ENCODE results near the gene PRICKLE1. TPM values are rescaled to one million over a fixed set of nuclear protein-coding genes. Genes with fewer than 3 reads are reported as not detected.

PRICKLE1 gene
- total RNA-seq, 2 experiments from 2014 or later = 0.19 TPM; not detected in 1

GRCh38 chr12:42469355-42470175, 120.0 kb downstream of the PRICKLE1 start:
- peak overlapping the region; percentile 55 for H3K4me3 ChIP-seq (ENCODE audit: low read depth, low read length, poor library complexity, severe bottlenecking)
- H3K9me3 ChIP-seq (ENCODE audit: low read length) = no peaks in the 10 kb centered on the region
- TF ChIP-seq, protein P1, sequence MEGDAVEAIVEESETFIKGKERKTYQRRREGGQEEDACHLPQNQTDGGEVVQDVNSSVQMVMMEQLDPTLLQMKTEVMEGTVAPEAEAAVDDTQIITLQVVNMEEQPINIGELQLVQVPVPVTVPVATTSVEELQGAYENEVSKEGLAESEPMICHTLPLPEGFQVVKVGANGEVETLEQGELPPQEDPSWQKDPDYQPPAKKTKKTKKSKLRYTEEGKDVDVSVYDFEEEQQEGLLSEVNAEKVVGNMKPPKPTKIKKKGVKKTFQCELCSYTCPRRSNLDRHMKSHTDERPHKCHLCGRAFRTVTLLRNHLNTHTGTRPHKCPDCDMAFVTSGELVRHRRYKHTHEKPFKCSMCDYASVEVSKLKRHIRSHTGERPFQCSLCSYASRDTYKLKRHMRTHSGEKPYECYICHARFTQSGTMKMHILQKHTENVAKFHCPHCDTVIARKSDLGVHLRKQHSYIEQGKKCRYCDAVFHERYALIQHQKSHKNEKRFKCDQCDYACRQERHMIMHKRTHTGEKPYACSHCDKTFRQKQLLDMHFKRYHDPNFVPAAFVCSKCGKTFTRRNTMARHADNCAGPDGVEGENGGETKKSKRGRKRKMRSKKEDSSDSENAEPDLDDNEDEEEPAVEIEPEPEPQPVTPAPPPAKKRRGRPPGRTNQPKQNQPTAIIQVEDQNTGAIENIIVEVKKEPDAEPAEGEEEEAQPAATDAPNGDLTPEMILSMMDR (conservative IDR thresholded peaks at IDR 0.05; ENCODE audit: low read length) = no peak
- no peak for TF ChIP-seq EZH2phosphoT487 (IDR thresholded peaks at IDR 0.05; ENCODE audit: borderline replicate concordance, low read depth, low read length)
- no TSS peak for BruUV-seq (replicated peaks)
- H3K4me2 ChIP-seq (ENCODE audit: low read length) = peak overlapping the region; percentile 89
- peaks cover 42% of the 10 kb centered on the region for H3K4me1 ChIP-seq (ENCODE audit: insufficient read depth, low read length, poor library complexity, severe bottlenecking)
- no peaks in the 10 kb centered on the region for H3K79me2 ChIP-seq (ENCODE audit: insufficient read depth, low read depth, low read length)
- ChIA-PET CTCF (ENCODE audit: unreplicated experiment) (interaction anchor here (0.6 kb wide), 1 partner anchor 86 kb away, joined by 3 read pairs; no protein-coding TSS in a partner anchor), POLR2A (interaction anchor here (0.6 to 2.3 kb wide), 9 partner anchors 22 to 716 kb away, joined by 3 to 8 read pairs (median 3); no protein-coding TSS in a partner anchor)
- peak overlapping the region; percentile 4; the same call in 1 of the 2 replicates for H2AFZ ChIP-seq (ENCODE audit: low read length)
- H3K27ac ChIP-seq (ENCODE audit: low read depth, low read length, poor library complexity, severe bottlenecking) = peak overlapping the region; percentile 80
- H4K20me1 ChIP-seq (ENCODE audit: insufficient read depth, low read length) = peaks cover 7% of the 10 kb centered on the region; the same call in 1 of the 2 replicates
- no peaks in the 10 kb centered on the region for H3K9me2 ChIP-seq (ENCODE audit: insufficient read depth, low read length)
- peak; percentile 94 for DNase-seq (ENCODE audit: low spot score)
- intact Hi-C loops (cut with micrococcal nuclease; ENCODE audit: unreplicated experiment) = loop anchor here (1.0 to 5.0 kb wide), 5 partner anchors 72 to 1032 kb away; partner anchors contain the start of genes PPHLN1, YAF2 and ZCRB1
- no peaks in the 10 kb centered on the region for H3K36me3 ChIP-seq (ENCODE audit: insufficient read depth, low read length)

DNA sequence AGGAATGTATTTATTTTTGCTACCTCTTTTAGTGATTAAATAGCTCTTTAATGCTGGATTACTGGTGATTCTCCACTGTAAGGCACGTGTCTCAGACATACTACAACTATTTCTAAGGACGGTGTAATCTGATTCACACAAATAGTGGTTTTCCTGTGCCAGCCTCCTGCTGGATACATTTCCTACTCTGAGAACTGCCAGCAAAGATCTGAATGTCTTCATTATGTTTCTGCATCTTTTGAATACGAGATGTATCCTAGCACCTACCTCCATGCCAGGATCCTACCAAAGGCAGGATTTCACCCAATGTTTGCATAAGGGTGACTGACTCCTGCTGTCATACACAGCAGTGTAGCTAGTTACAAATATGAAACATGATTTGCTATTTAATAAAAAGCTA, 120.6 kb downstream of the PRICKLE1 start:
- Histone ChIP-seq H2AFZ (ENCODE audit: low read length) (peak overlapping the region; percentile 4; the same call in 1 of the 2 replicates), H3K79me2 (ENCODE audit: insufficient read depth, low read depth, low read length) (no peaks in the 10 kb centered on the region), H3K4me2 (ENCODE audit: low read length) (peak overlapping the region; percentile 89), H3K27ac (ENCODE audit: low read depth, low read length, poor library complexity, severe bottlenecking) (peak overlapping the region; percentile 80), H3K9me2 (ENCODE audit: insufficient read depth, low read length) (no peaks in the 10 kb centered on the region), H4K20me1 (ENCODE audit: insufficient read depth, low read length) (peaks cover 7% of the 10 kb centered on the region; the same call in 1 of the 2 replicates), H3K9me3 (ENCODE audit: low read length) (no peaks in the 10 kb centered on the region), H3K4me1 (ENCODE audit: insufficient read depth, low read length, poor library complexity, severe bottlenecking) (peaks cover 42% of the 10 kb centered on the region), H3K36me3 (ENCODE audit: insufficient read depth, low read length) (no peaks in the 10 kb centered on the region), H3K4me3 (ENCODE audit: low read depth, low read length, poor library complexity, severe bottlenecking) (peak overlapping the region; percentile 55)
- BruUV-seq (replicated peaks) = no TSS peak
- TF ChIP-seq, protein P1 (conservative IDR thresholded peaks at IDR 0.05; ENCODE audit: low read length) = no peak
- DNase-seq (ENCODE audit: low spot score) = peak; percentile 22
- CTCF ChIA-PET (ENCODE audit: unreplicated experiment) = no interaction called here
- intact Hi-C loops (cut with micrococcal nuclease; ENCODE audit: unreplicated experiment) = loop anchor here (1.0 to 5.0 kb wide), 5 partner anchors 72 to 1032 kb away; partner anchors contain the start of genes PPHLN1, YAF2 and ZCRB1
- POLR2A ChIA-PET = interaction anchor here (0.7 to 2.3 kb wide), 6 partner anchors 14 to 144 kb away, joined by 3 to 8 read pairs (median 4); no protein-coding TSS in a partner anchor
